ENCODE data around the gene ATPAF1.
"Not testable (repeated sequence)": the region's sequence is repeated elsewhere in the genome, so short reads cannot be mapped to it uniquely, and the experiment has no call there.

The ATPAF1 gene, protein sequence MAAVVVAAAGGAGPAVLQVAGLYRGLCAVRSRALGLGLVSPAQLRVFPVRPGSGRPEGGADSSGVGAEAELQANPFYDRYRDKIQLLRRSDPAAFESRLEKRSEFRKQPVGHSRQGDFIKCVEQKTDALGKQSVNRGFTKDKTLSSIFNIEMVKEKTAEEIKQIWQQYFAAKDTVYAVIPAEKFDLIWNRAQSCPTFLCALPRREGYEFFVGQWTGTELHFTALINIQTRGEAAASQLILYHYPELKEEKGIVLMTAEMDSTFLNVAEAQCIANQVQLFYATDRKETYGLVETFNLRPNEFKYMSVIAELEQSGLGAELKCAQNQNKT

DNA sequence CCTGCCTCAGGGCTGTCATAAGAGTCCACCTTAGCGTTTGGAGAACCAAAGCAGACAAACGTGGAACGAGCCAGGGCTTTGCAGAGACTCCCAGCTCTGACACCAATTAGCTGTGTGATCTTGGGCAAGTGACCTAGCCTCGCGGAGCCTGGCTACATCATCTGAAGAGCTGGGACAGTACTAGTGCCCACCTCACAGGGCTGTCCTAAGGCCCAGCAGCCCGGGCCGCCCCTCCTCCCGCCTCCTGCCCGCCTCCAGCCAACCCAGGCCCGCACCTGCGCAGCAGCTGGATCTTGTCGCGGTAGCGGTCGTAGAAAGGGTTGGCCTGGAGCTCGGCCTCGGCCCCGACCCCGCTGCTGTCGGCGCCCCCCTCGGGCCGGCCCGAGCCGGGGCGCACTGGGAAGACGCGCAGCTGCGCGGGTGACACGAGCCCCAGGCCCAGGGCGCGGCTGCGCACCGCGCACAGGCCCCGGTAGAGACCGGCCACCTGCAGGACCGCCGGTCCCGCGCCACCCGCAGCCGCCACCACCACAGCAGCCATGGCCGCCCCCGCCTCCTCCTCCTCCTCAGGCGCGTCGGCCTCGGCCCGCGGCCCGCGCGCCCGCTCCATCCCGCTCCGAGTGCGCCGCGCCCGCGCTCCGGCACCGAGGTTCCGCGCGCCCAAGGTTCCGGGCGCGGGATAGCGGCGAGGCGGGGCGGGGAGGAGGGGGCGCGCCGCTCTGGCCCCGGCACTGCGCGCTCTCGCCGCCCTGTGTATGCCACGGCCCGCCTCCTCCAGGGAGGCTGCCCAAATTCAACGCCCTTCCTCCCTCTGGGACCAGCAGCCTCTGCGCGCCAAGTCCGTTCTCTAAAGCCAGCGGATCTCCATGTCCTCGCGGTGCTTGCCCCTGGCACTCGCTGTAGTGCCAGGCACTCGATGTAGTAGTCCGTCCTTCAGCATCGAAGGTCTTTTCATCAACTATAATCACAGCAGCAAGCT, at the start of gene ATPAF1:
Gene ATPAF1, minus strand, starts transcription at position 583 of the 979 bp plus-strand sequence. Its CDS starts 42 bp downstream, at position 541.
- DNase-seq = peak; percentile 67

GRCh38 chr1:46717654-46718053, 49.5 kb upstream of the ATPAF1 start:
- no peak for DNase-seq

DNA sequence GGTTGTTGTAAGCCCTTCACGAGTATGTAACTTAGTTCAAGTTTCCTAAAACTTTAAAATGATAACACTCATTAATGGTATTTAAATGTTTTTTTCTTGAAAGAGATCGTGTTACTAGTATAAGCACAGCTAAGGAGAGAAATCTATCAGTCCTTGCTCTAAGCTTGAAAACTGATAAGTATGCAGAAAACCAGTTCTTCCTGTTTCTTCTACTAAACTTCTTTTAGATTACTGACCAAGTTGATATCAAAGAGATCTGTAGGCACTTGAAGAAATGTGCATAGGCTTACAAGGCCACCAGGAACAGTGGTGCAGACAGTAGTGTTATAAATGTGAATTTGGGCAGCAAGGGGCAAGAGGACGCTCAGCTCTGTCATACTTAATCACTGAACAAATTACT, 46.8 kb upstream of the ATPAF1 start:
- no peak for DNase-seq

DNA sequence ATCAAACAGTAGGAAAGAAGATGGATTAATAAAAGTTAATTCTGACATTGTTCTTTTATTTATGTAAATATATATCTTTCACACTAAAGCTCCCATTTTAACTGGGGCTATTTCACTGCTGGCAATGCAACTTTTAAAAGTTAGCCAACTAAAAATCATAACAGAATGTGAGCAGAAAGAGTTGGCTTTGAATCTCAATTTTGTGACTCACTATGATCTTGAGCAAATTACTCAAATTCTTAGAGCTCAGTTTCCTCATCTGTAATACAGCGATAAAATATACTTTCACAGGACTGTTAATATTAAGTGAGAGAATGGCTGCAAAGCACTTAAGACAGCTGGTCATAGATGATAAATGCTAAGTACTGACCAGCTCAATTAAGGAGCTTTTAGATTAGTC, 40.0 kb upstream of the ATPAF1 start:
- DNase-seq = no peak

DNA sequence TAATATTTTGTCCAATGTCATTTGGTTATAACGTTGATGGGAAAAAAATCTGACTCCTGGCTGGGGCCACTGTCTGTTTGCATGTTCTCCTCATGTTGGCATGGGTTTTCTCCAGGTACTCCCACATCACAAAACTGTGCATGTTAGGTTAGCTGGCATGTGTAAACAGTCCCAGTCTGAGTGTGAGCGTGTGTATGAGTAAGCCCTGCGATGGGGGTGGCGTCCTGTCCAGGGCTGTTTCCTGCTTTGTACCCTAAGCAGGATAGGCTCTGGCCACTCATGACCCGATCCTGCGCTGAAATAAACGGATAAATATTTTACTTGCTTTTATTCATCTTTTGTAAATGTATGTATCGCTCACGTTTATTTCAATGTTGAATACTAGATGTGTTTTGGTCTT, 37.2 kb upstream of the ATPAF1 start:
- DNase-seq = no peak

- no peak for DNase-seq
These were observed 35.9 kb upstream of the ATPAF1 start for GRCh38 chr1:46703927-46704641.

GRCh38 chr1:46699666-46700065, 31.5 kb upstream of the ATPAF1 start:
- no peak for DNase-seq

GRCh38 chr1:46697053-46697452, 28.9 kb upstream of the ATPAF1 start:
- no peak for DNase-seq

DNA sequence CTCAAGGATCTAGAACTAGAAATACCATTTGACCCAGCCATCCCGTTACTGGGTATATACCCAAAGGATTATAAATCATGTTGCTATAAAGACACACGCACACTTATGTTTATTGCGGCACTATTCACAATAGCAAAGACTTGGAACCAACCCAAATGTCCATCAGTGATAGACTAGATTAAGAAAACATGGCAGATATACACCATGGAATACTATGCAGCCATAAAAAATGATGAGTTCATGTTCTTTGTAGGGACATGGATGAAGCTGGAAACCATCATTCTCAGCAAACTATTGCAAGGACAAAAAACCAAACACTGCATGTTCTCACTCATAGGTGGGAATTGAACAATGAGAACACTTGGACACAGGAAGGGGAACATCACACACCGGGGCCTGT, 26.5 kb upstream of the ATPAF1 start:
- not testable (repeated sequence) for DNase-seq

DNA sequence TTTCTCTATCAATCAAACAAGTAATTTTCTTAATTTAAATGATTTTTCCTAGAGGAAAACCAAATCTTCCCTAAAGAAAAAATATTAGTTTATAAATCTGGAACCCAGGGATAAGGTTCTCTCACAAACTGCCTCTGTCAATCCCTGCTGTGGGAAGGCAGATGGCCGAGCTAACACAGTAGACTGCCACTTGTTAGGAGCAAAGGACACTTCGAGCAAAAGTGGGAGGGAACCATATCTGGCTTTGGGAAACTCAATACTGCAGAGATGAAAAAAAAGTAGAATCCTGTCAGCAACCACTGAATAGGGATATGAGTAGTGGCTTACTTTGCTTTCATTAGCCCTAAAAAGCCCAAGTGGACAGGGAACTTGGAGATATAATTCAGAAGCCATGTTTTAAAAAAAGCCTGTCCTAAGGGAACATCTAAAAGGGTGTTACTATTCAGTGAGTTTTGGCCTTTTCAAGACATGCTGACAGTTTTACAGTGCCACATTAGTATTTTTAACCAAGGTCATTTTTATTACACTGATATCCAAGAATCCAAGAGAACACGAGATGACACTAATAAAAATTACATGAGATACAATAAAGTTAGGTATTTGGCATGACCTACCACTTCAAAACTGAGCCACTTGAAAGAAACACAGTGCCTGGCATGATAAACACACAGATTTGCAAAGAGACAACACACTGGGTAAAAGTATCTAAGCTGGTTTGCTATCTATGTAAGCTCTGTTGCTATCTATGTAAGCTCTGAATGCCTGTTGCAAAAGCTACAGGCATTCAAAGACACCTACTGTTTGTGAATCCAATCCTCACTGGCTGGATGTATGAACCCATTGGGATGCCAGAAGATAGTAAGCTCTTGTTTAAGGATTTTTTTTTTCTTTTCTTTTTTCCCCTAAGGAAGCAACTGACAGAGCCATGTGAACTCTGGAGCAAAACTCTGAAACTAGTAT, 24.9 kb upstream of the ATPAF1 start:
- DNase-seq = no peak

- no peak for DNase-seq
These were observed 24.0 kb upstream of the ATPAF1 start for GRCh38 chr1:46691997-46692790.

- no peak for DNase-seq
These were observed 22.8 kb upstream of the ATPAF1 start for GRCh38 chr1:46690931-46691421.

DNA sequence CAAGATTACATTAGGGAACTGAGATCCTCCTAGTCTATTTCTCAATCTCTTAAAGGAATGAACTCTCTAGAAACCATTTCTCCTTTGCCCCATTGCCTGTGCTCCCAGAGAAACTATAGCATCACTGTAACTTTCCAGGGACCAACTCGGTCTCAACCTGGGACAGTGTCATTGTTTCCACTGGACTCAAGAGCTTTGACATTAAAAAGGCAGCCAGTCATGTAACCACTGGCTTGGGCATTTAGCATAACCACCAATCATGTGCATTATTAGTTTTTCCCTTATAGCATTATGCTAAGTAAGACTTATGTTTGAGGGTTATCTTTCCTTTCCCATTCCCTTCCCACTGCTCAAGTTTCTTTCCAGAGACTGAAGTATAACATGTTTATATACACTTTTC, 21.7 kb upstream of the ATPAF1 start:
- no peak for DNase-seq

DNA sequence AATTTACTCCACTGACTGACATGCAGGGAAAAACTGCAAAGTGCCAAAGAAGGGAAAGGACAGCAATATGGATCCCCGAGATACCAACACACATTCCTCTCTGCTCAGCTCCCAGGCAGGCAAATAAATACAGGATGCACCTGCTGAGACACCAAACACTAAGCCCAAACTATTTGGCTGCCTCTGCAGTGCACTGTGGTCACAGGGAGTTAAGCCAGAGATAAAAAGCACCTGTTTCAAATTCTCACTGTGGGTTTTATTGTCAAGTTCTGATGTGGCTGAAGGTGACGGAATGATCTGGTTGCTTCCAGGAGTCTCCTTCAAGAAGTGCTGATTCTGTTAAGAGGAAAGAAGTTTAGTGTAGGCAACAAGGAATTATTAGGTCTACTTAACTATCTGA, 21.2 kb upstream of the ATPAF1 start:
- no peak for DNase-seq

GRCh38 chr1:46687921-46688509, 19.9 kb upstream of the ATPAF1 start:
- no peak for DNase-seq

- DNase-seq = no peak
These were observed 19.0 kb upstream of the ATPAF1 start for GRCh38 chr1:46687093-46687659.

DNA sequence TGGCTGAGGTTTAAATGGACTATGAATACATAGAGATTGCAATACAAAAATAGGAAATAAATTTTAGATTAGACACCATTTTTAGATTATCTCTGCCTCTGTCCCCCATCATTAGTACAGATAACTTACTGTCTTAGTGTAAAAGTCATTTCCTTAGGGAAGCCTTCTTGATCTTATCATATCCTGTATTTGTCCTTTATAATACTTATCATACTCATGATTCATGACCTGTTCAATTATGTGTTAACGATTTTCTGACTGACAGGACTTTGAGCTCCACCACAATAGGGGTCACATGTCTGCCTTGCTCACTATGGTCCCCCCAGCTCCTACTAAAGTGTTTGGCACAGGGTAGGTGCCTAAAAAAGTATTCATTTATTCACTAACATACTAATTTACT, 18.1 kb upstream of the ATPAF1 start:
- no peak for DNase-seq

DNA sequence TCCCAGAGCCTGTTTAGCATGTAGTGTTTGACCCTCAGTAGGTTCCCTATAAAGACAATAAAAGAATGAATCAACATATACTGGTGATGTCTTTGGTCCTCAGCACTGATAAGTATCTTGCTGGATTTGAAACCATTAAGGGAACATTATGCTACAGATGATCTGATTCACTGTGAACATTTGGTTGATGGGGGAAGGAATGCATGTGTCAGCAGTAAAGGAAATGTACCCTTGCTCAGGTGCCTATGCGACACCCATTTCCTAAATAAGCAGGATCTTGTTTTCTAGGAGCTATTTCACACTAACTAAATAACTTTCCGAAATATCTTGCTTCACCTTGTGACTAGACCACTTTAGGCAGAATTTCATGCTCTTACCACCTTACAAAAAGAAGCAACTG, 16.5 kb upstream of the ATPAF1 start:
- no peak for DNase-seq

DNA sequence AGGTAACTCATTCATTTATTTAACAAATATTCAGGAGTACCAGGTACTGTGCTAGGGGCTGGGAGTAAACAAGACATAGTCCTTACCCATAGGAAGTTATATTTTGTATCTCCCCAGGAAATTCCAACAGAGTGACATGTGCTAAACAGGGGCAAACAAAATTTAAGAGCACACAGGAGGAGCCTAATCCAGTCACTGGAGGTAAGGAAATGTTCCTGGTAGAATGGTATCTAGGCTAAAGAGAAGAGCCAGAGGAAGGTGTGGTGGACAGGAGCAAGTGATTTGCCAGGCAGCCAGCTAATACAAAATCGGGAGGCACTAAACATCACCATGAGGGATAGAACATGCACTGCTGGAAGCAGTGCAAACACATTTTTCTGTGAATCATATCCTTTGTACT, 13.9 kb upstream of the ATPAF1 start:
- no peak for DNase-seq

GRCh38 chr1:46681333-46682034, 13.3 kb upstream of the ATPAF1 start:
- no peak for DNase-seq
